HEK293 (cell line): ENCODE measurements around the gene GTPBP1.

Source experiments
- BCL11B ChIP-seq: fragments of 450-650 bp; formaldehyde crosslinking; IDR thresholded peaks from 2 replicates; pipeline ENCODE4 v1.5.1; 2016; ENCODE audit warnings: low read depth, missing biosample characterization, missing genetic modification characterization
- GLIS1 ChIP-seq: fragments of 450-650 bp; formaldehyde crosslinking; IDR thresholded peaks from 2 replicates; pipeline ENCODE4 v1.5.1; 2016; ENCODE audit warnings: missing biosample characterization, missing genetic modification characterization
- KLF9 ChIP-seq: fragments of 450-650 bp; formaldehyde crosslinking; IDR thresholded peaks from 2 replicates; pipeline ENCODE4 v1.5.1; 2016; ENCODE audit warnings: missing biosample characterization, missing genetic modification characterization, low read depth
- PATZ1 ChIP-seq: fragments of 450-650 bp; formaldehyde crosslinking; IDR thresholded peaks from 2 replicates; pipeline ENCODE4 v1.5.1; 2016; ENCODE audit warnings: missing biosample characterization, missing genetic modification characterization
- PRDM4 ChIP-seq: fragments of 450-650 bp; formaldehyde crosslinking; IDR thresholded peaks from 2 replicates; pipeline ENCODE4 v1.5.1; 2017; ENCODE audit warnings: missing biosample characterization, missing genetic modification characterization
- SETDB1 ChIP-seq: IDR thresholded peaks from one replicate; pipeline ENCODE4 v1.6.1; 2017; ENCODE audit warnings: mild to moderate bottlenecking, low read length, moderate library complexity, mixed read lengths; ENCODE audit not compliant: insufficient read length
- TSHZ1 ChIP-seq: fragments of 450-650 bp; formaldehyde crosslinking; IDR thresholded peaks from 2 replicates; pipeline ENCODE4 v1.5.1; 2016; ENCODE audit warnings: missing biosample characterization, missing genetic modification characterization, borderline replicate concordance
- ZBTB1 ChIP-seq: fragments of 450-650 bp; formaldehyde crosslinking; IDR thresholded peaks from 2 replicates; pipeline ENCODE4 v1.5.1; 2016; ENCODE audit warnings: missing biosample characterization, missing genetic modification characterization
- ZBTB11 ChIP-seq: fragments of 450-650 bp; formaldehyde crosslinking; conservative IDR thresholded peaks from 2 replicates; pipeline ENCODE4 v1.5.1; 2016; ENCODE audit warnings: low read depth, missing biosample characterization, missing genetic modification characterization
- ZNF148 ChIP-seq: fragments of 450-650 bp; formaldehyde crosslinking; IDR thresholded peaks from 2 replicates; pipeline ENCODE4 v1.5.0; 2017; ENCODE audit warnings: missing biosample characterization, missing genetic modification characterization, borderline replicate concordance
- ZNF202 ChIP-seq: fragments of 450-650 bp; formaldehyde crosslinking; IDR thresholded peaks from 2 replicates; pipeline ENCODE4 v1.5.1; 2016; ENCODE audit warnings: missing biosample characterization, missing genetic modification characterization, borderline replicate concordance
- ZNF214 ChIP-seq: fragments of 450-650 bp; formaldehyde crosslinking; IDR thresholded peaks from 2 replicates; pipeline ENCODE4 v1.5.1; 2017; ENCODE audit warnings: missing biosample characterization, mild to moderate bottlenecking, missing genetic modification characterization, borderline replicate concordance
- ZNF221 ChIP-seq: fragments of 450-650 bp; formaldehyde crosslinking; IDR thresholded peaks from 2 replicates; pipeline ENCODE4 v1.5.1; 2017; ENCODE audit warnings: missing biosample characterization, missing genetic modification characterization, borderline replicate concordance
- ZNF274 ChIP-seq, 2 experiments: fragments of 200-500 bp in 1 of 2; fragments of 450-650 bp in 1 of 2; sonication (Bioruptor generic) in 1 of 2; formaldehyde crosslinking in 1 of 2; IDR thresholded peaks; 2 replicates each; pipeline versions ENCODE4 v1.5.1 to v1.6.1; 2014 to 2016; ENCODE audit warnings: borderline replicate concordance in 1 of 2, inconsistent platforms in 1 of 2, low read length in 1 of 2, missing biosample characterization in 1 of 2, missing genetic modification characterization in 1 of 2
- ZNF626 ChIP-seq: fragments of 450-650 bp; sonication (Bioruptor Pico); formaldehyde crosslinking; IDR thresholded peaks from 2 replicates; pipeline ENCODE4 v1.5.1; 2018; ENCODE audit warnings: missing biosample characterization, missing genetic modification characterization, inconsistent platforms
- ZNF677 ChIP-seq: fragments of 450-650 bp; IDR thresholded peaks from 2 replicates; pipeline ENCODE4 v1.5.0; 2018; ENCODE audit warnings: missing biosample characterization, mild to moderate bottlenecking, missing genetic modification characterization, moderate library complexity
- ZNF701 ChIP-seq: fragments of 450-650 bp; formaldehyde crosslinking; IDR thresholded peaks from 2 replicates; pipeline ENCODE4 v1.5.1; 2016; ENCODE audit warnings: missing biosample characterization, missing genetic modification characterization
- ZNF704 ChIP-seq: fragments of 450-650 bp; formaldehyde crosslinking; IDR thresholded peaks from 2 replicates; pipeline ENCODE4 v1.5.1; 2016; ENCODE audit warnings: missing biosample characterization, missing genetic modification characterization
- ZNF843 ChIP-seq: fragments of 450-650 bp; formaldehyde crosslinking; IDR thresholded peaks from 2 replicates; pipeline ENCODE4 v1.5.1; 2016; ENCODE audit warnings: missing biosample characterization, missing genetic modification characterization
- ZSCAN30 ChIP-seq: fragments of 450-650 bp; IDR thresholded peaks from 2 replicates; pipeline ENCODE4 v1.5.1; 2018; ENCODE audit warnings: missing biosample characterization, mild to moderate bottlenecking, missing genetic modification characterization, moderate library complexity

Gene GTPBP1

GRCh38 chr22:38700789-38701628 lies 4.7 kb upstream of the GTPBP1 start, which contains the start of gene JOSD1 (continued):
- TF ChIP-seq PATZ1 (tag by site-specific recombination) (peak; percentile 90), BCL11B (tag by site-specific recombination) (peak; percentile 96), ZBTB11 (tag by site-specific recombination) (peak; percentile 33; the same call in 1 of the 2 replicates), ZBTB1 (no peak), PRDM4 (tag by site-specific recombination) (peak; percentile 66), TSHZ1 (tag by site-specific recombination) (peak; percentile 80), ZNF202 (no peak), ZNF704 (tag by site-specific recombination) (no peak), ZNF626 (tag by site-specific recombination) (peak; percentile 18; the same call in 1 of the 2 replicates), ZNF701 (tag by site-specific recombination) (0 out of 2 replicates have a peak, but pooled peaks have one; percentile 58), ZNF148 (tag by site-specific recombination) (peak; percentile 56; the same call in 1 of the 2 replicates), ZNF221 (tag by site-specific recombination) (no peak), ZNF214 (tag by site-specific recombination) (no peak), ZNF843 (tag by site-specific recombination) (peak; percentile 57; the same call in 1 of the 2 replicates), ZNF274 (IDR thresholded peaks at IDR 0.05; ENCODE audit: low read length) (no peak), ZNF274 (tag by site-specific recombination; IDR thresholded peaks at IDR 0.05; ENCODE audit: borderline replicate concordance) (no peak), GLIS1 (tag by site-specific recombination) (peak; percentile 98), KLF9 (tag by site-specific recombination) (peak; percentile 69), SETDB1 (no peak), ZNF677 (tag by site-specific recombination) (no peak), ZSCAN30 (tag by site-specific recombination) (peak; percentile 72)
